Measurements from ENCODE around the gene TEX264.

TEX264 gene

GRCh38 chr3:51751287-51751686 lies 80.2 kb downstream of the TEX264 start:
- TF ChIP-seq ARNTL (CRISPR knock-in tag; IDR thresholded peaks at IDR 0.05; ENCODE audit: borderline replicate concordance, low read depth), result no peak
- no peak for TF ChIP-seq RARB (CRISPR knock-in tag; IDR thresholded peaks at IDR 0.05)
- no peak for TF ChIP-seq CSDC2 (CRISPR knock-in tag; IDR thresholded peaks at IDR 0.05)
- TF ChIP-seq ZFP3 (CRISPR knock-in tag; IDR thresholded peaks at IDR 0.05), result no peak
- no peak for TF ChIP-seq ISL1 (CRISPR knock-in tag; IDR thresholded peaks at IDR 0.05)
- TF ChIP-seq CREB5 (CRISPR knock-in tag; IDR thresholded peaks at IDR 0.05; ENCODE audit: low read depth), result no peak
- ATAC-seq, result no peak

All from SK-N-SH treated with all-trans-retinoic acid at 6 μM for 48 hours (cell line).